Activated CD8-positive, alpha-beta memory T cell treated with anti-CD3 and anti-CD28 coated beads, Interleukin-2, amount 10 ng/mL, durations not matched to agents 7 days and 5 days (primary cell): Measurements from ENCODE around the gene POU3F2. TPM values are rescaled to one million over a fixed set of nuclear protein-coding genes. Genes with fewer than 3 reads are reported as not detected.
A peak's percentile ranks its signal among the peaks of the same experiment; 100 is the strongest.

Experiments
- ATAC-seq: fragments of 150-1000 bp; cut with Tn5 transposase; one replicate; pipeline ENCODE4 v1.10.0; 2021; ENCODE audit warnings: moderate library complexity
- CTCF ChIA-PET: fragments of 350-600 bp; sonication (Branson Sonifier 250); formaldehyde crosslinking; loops from one replicate; lab custom pipeline; 2021; ENCODE audit warnings: antibody characterized with exemption; lab: Charles Lee
- DNase-seq: peaks from one replicate; pipeline ENCODE4 v3.0.0-alpha.2; 2020
- H3K27ac Mint-ChIP-seq: one replicate; pipeline ENCODE4 v1.8.0; 2021; ENCODE audit warnings: mild to moderate bottlenecking, mixed read lengths
- H3K27me3 Mint-ChIP-seq: one replicate; pipeline ENCODE4 v1.8.0; 2021; ENCODE audit warnings: mixed read lengths
- H3K36me3 Mint-ChIP-seq: one replicate; pipeline ENCODE4 v1.8.0; 2021; ENCODE audit warnings: mild to moderate bottlenecking, mixed read lengths
- H3K4me1 Mint-ChIP-seq: one replicate; pipeline ENCODE4 v1.8.0; 2021; ENCODE audit warnings: mixed read lengths
- H3K4me3 Mint-ChIP-seq: one replicate; pipeline ENCODE4 v1.8.0; 2021; ENCODE audit warnings: mild to moderate bottlenecking, moderate library complexity, mixed read lengths
- H3K9me3 Mint-ChIP-seq: one replicate; pipeline ENCODE4 v1.8.0; 2022; ENCODE audit warnings: low read depth, mixed read lengths
- total RNA-seq, 2 experiments: library from RNA; stranded (reverse); gene quantifications; one replicate each; pipeline ENCODE4 v1.2.3, GENCODE V29; 2021

The POU3F2 gene
- total RNA-seq, 2 experiments from 2014 or later = not detected

DNA sequence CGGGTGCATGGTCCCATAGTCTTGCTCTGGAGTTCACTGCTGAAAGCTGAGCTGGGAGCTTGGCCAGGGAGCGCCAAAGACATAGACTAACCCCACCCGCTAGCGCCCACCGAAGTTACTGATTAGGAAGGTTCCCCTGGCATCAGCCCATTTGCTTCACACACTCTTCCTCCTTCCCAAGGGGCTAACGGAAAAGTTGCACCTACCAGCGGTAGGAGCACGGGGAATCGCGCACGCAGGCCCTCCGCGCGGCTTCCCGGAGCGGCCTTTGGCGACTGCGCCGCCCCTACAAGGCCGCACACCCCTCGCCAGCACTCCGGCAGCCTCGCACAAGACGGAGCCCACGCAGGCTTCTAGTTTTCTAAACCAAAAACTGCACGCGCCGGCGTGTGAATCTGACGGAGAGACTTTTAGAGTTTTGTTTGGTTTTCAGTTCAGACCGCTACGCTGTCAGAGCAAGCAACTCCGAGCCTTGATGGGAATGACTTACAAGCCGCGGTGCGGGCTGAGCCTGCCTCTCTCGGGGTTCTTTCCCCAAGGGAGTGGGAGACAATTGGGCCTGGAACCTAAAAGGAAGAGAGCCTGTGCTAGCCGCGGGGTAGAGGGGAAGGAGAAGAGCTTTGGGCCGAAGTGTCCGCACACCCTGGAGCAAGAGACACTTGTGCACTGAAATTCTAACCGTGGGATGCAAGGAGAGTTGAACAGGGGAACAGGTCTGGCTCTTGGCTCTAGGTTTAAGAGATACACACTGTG, 891 bp upstream of the POU3F2 start:
- peak overlapping the region; percentile 63 for H3K4me3 Mint-ChIP-seq
- CTCF ChIA-PET = interaction anchor here (0.6 kb wide), 1 partner anchor 1343 kb away, joined by 3 read pairs; no protein-coding TSS in a partner anchor
- peaks cover 89% of the 10 kb centered on the region for H3K27me3 Mint-ChIP-seq
- peak overlapping the region; percentile 48 for H3K27ac Mint-ChIP-seq
- DNase-seq (no peak), ATAC-seq (peak; percentile 10)
- H3K36me3 Mint-ChIP-seq = peaks cover 1% of the 10 kb centered on the region
- peaks cover 35% of the 10 kb centered on the region for H3K4me1 Mint-ChIP-seq
- H3K9me3 Mint-ChIP-seq = no peaks in the 10 kb centered on the region

DNA sequence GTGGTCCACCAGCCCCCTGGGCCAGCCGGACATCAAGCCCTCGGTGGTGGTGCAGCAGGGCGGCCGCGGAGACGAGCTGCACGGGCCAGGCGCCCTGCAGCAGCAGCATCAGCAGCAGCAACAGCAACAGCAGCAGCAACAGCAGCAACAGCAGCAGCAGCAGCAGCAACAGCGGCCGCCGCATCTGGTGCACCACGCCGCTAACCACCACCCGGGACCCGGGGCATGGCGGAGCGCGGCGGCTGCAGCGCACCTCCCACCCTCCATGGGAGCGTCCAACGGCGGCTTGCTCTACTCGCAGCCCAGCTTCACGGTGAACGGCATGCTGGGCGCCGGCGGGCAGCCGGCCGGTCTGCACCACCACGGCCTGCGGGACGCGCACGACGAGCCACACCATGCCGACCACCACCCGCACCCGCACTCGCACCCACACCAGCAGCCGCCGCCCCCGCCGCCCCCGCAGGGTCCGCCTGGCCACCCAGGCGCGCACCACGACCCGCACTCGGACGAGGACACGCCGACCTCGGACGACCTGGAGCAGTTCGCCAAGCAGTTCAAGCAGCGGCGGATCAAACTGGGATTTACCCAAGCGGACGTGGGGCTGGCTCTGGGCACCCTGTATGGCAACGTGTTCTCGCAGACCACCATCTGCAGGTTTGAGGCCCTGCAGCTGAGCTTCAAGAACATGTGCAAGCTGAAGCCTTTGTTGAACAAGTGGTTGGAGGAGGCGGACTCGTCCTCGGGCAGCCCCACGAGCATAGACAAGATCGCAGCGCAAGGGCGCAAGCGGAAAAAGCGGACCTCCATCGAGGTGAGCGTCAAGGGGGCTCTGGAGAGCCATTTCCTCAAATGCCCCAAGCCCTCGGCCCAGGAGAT, 1.0 kb downstream of the POU3F2 start:
- H3K9me3 Mint-ChIP-seq = no peaks in the 10 kb centered on the region
- CTCF ChIA-PET = interaction anchor here (0.9 kb wide), 1 partner anchor 17 kb away, joined by 3 read pairs; no protein-coding TSS in a partner anchor
- peaks cover 35% of the 10 kb centered on the region for H3K4me1 Mint-ChIP-seq
- peaks cover 1% of the 10 kb centered on the region for H3K36me3 Mint-ChIP-seq
- H3K4me3 Mint-ChIP-seq = no peak overlapping the region
- DNase-seq = no peak
- H3K27me3 Mint-ChIP-seq = peaks cover 88% of the 10 kb centered on the region
- ATAC-seq = no peak
- no peak overlapping the region for H3K27ac Mint-ChIP-seq

DNA sequence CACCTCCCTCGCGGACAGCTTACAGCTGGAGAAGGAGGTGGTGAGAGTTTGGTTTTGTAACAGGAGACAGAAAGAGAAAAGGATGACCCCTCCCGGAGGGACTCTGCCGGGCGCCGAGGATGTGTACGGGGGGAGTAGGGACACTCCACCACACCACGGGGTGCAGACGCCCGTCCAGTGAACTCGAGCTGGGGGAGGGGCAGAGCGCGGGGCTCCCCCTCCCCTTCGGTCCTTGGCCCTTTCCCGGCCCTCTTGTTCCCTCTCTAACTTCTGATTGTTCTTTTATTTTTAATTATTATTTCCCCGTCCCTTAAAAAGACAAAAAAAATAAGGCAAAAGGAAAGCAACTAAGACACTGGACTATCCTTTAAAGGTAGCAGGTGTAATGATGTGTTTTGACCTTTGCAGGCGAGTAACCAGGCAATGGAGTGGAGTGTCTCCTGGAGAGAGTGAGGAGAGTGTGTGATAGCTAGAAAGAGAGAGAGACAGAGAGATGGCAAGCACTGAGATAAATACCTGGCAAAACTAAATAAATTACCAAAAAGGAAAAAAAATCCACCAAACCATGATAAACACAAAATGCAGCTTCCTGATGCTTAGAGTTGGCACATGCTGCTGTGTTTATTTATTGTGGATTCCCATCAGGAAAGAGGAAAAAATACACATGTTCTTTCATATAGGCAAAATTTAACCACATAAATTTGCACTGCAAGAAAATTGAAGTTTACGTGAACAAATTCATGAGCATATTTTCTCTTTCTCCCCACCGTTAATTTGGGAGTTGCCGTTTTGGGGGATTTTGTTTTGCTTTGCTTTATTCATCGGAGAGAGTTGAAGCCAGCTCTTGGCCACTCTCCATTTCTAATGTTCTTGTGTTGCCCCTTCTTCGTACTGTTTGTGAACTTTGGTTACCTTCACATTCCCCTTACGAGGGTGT, 1.9 kb downstream of the POU3F2 start:
- peaks cover 88% of the 10 kb centered on the region for H3K27me3 Mint-ChIP-seq
- DNase-seq = no peak
- no peak for ATAC-seq
- peaks cover 31% of the 10 kb centered on the region for H3K4me1 Mint-ChIP-seq
- peaks cover 1% of the 10 kb centered on the region for H3K36me3 Mint-ChIP-seq
- CTCF ChIA-PET = no interaction called here
- no peaks in the 10 kb centered on the region for H3K9me3 Mint-ChIP-seq
- H3K4me3 Mint-ChIP-seq = no peak overlapping the region
- H3K27ac Mint-ChIP-seq = no peak overlapping the region

DNA sequence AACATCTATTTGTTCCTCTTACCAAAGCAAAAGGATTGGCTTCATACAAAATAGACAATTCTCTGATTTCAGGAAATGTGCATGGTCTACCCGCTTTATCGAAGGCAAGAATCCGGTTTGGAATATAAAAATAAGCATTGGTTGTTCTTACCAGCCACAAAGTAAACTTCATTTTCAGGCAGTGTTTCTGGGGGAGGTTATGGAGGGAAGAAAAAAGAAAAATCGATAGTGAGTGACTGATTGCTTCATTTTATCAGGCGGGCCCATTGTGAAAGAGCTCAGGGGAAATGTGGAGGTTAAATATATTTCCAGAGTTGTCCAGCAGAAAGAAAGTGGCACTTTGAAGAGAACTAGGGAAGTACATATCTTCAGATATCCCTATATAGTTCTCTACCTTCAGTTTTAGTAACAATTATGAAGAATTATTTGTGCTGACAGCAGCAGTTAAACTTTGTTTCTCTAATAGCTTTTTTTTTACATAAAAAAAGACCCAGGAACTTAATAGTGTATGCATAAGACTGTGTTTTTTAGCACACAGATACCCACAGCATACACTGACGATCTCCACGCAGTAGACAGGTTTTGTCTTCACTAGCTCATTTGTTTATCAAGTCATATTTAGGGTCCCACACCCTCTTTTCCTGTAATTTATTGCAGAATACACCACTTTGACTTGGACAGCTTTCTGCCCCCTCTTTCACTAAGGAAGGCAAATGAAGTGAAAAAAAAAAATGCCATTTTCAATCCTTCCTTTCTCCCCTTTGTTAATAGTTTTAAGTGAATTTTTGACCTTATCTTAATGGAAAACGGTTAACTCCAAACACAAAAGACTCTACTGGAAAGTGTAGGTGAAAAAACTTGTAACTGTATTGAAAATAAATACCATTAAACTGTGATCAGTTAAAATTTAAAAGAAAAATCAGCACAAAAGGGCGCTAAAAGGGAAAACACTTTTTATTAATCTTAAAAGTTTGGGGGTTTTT, 2.9 kb downstream of the POU3F2 start:
- Mint-ChIP-seq H3K4me3 (no peak overlapping the region), H3K27ac (no peak overlapping the region), H3K36me3 (peaks cover 1% of the 10 kb centered on the region), H3K27me3 (peaks cover 90% of the 10 kb centered on the region), H3K4me1 (peaks cover 29% of the 10 kb centered on the region), H3K9me3 (no peaks in the 10 kb centered on the region)
- ATAC-seq (no peak), DNase-seq (no peak)
- CTCF ChIA-PET = no interaction called here

DNA sequence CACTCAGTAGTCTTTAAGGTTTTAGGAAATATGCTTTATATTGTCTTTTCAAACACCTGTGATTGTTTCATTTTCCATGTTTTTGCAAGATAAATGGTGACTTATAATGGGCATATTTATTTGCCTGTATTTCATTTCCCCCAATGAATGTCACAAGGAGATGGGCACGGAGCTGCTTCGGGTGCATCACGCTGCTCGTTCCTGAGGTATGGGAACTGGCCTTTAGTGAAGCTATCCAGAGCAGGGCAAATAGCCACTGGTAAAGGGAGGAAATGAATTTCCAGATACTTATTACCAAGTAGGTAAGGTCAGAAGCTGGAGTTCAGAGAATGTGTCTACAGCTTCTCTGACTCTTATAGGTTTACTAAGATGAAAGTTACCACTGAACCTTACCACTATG, 3.7 kb downstream of the POU3F2 start:
- peaks cover 24% of the 10 kb centered on the region for H3K4me1 Mint-ChIP-seq
- CTCF ChIA-PET = no interaction called here

DNA sequence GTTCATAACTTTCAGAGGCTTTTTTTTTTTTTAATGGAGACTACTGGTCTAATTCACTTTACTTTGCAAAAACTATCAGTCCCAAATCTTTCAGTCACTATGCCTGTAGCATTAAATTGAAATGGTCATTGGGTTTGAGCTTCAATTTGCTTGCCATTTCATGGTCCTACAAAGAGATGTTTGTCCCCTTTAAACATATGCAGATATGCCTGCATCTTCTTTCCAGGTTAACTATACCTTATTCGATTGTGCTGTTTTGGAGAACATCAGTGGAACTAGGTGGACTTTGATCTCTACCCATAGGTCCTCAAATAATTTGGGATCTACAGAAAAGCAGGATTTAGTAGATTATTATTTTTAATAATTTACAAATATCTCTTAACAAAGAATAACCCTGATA, 4.6 kb downstream of the POU3F2 start:
- ATAC-seq (no peak), DNase-seq (no peak)
- Mint-ChIP-seq H3K27me3 (peaks cover 89% of the 10 kb centered on the region), H3K36me3 (no peaks in the 10 kb centered on the region), H3K9me3 (no peaks in the 10 kb centered on the region), H3K4me1 (peaks cover 14% of the 10 kb centered on the region), H3K4me3 (no peak overlapping the region), H3K27ac (no peak overlapping the region)
- CTCF ChIA-PET = no interaction called here

More for the DNA sequence above, 3.7 kb downstream of the POU3F2 start:
- Mint-ChIP-seq H3K4me3 (no peak overlapping the region), H3K27me3 (peaks cover 90% of the 10 kb centered on the region), H3K27ac (no peak overlapping the region), H3K36me3 (no peaks in the 10 kb centered on the region), H3K9me3 (no peaks in the 10 kb centered on the region)
- DNase-seq (no peak), ATAC-seq (no peak)

DNA sequence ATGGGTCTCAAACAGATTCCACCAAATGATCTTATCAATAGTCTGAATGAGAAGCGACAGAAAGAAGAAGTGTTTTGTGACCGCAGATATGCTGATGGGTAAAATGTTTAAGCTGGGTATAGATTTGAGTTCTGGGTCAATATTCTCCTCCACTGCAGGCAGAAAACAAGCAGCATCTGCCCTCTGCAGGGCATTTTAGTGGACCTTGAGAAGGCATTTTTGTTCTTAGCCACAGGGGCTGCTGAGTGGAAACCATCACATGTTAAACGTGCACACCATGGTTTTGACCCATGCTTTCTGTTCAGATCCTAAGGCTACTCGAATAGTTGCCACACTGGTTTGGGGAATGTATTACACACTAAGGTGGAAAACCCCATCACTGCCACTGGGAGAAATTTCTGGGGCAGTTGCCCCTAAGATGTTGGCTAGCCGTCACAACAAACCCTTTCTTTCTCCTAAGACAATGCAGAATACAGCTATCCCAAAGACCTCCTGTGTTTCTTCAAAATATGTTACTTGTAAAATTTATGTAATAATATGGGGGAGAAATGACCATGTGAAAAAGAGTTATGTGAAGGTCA, 5.5 kb downstream of the POU3F2 start:
- H3K27ac Mint-ChIP-seq = no peak overlapping the region
- H3K27me3 Mint-ChIP-seq = peaks cover 91% of the 10 kb centered on the region
- H3K4me1 Mint-ChIP-seq = peaks cover 14% of the 10 kb centered on the region
- H3K9me3 Mint-ChIP-seq = no peaks in the 10 kb centered on the region
- no peak for DNase-seq
- no peak for ATAC-seq
- H3K36me3 Mint-ChIP-seq = no peaks in the 10 kb centered on the region
- CTCF ChIA-PET = no interaction called here
- no peak overlapping the region for H3K4me3 Mint-ChIP-seq

DNA sequence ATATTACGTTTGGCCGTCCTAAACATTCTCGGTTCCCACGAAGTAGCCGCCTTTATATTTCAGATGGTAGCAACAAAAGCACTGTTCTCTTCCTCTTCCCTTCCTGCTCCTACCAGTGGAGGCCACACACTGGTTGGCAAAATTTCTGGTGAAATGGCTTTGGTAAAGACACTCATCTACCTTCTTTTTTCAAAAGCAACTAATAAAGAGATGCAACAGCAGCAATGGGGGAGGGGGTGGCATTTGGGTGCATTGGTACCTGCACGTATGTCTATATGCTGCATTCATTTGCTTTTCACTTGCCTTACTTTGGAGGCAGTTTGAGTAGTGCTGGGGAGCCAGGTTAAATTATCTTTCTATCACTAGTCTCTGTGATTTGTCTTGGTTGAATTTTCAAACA, 6.0 kb downstream of the POU3F2 start:
- Mint-ChIP-seq H3K9me3 (no peaks in the 10 kb centered on the region), H3K27ac (no peak overlapping the region), H3K36me3 (no peaks in the 10 kb centered on the region), H3K27me3 (peaks cover 92% of the 10 kb centered on the region), H3K4me1 (peaks cover 14% of the 10 kb centered on the region), H3K4me3 (no peak overlapping the region)
- CTCF ChIA-PET = no interaction called here
- ATAC-seq = no peak
- no peak for DNase-seq

DNA sequence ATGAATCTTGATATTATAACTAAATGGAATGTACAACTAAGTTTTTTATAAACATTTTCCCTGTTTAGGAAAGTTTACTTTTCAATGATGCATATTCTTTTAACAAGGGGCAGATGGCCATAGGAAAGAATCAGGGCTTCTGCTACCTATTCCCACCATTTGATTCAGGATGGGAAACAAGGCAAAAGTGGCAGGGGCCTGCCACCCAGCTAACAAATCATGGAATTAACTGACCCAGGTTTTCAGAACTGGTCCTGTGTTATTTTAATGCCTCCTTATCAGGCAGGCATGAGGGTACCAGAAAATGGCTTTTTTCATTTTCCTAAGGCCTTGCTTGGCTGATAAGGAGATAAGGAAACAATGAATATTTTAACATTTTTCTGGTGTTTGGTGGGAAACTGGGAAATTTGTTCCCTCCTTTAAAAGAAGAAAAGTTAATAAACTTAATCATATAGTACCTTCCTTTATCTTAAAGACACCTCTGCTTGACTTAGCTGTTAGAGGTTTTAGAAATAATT, 6.7 kb downstream of the POU3F2 start:
- no peak for DNase-seq
- Mint-ChIP-seq H3K4me1 (peaks cover 13% of the 10 kb centered on the region), H3K36me3 (no peaks in the 10 kb centered on the region), H3K27me3 (peaks cover 92% of the 10 kb centered on the region), H3K4me3 (no peak overlapping the region), H3K9me3 (no peaks in the 10 kb centered on the region), H3K27ac (no peak overlapping the region)
- ATAC-seq = no peak
- CTCF ChIA-PET = no interaction called here

DNA sequence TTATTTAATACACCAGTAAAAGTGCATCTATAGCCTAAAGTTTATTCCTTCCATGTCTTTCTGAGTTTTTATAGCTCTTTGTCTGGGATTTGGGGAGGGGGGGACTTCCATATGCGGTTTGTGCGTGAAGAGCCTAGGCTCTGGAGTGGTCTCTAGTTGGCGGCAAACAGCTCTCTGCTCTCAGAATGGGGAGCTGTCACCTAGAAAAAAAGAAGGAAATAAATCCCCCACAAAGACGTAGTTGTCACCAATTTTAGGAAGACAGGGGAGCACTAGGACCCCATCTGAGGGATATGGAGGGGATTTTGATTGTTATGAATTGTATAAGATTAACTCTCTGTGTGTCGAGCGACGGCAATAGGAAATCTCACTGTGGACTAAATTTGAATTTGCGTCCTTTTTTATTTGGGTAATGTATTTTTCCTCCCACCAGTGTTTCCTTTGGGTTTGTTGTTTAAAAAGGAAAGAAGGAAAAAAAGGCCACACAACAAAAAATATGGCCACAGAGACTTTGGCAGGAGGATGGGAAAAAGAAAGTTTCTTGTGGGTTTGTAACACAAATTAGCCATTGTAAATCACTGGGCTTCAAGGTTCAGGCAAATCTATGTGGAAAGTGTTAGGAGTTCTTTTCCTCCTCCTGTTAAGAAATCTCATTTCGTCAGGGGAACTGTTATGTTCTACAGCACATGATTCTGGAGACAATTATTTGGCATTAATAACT, 7.4 kb downstream of the POU3F2 start:
- ATAC-seq = no peak
- no peak overlapping the region for H3K27ac Mint-ChIP-seq
- DNase-seq = no peak
- no peak overlapping the region for H3K4me3 Mint-ChIP-seq
- H3K27me3 Mint-ChIP-seq = peaks cover 92% of the 10 kb centered on the region
- no peaks in the 10 kb centered on the region for H3K9me3 Mint-ChIP-seq
- peaks cover 10% of the 10 kb centered on the region for H3K4me1 Mint-ChIP-seq
- H3K36me3 Mint-ChIP-seq = no peaks in the 10 kb centered on the region
- CTCF ChIA-PET = no interaction called here

DNA sequence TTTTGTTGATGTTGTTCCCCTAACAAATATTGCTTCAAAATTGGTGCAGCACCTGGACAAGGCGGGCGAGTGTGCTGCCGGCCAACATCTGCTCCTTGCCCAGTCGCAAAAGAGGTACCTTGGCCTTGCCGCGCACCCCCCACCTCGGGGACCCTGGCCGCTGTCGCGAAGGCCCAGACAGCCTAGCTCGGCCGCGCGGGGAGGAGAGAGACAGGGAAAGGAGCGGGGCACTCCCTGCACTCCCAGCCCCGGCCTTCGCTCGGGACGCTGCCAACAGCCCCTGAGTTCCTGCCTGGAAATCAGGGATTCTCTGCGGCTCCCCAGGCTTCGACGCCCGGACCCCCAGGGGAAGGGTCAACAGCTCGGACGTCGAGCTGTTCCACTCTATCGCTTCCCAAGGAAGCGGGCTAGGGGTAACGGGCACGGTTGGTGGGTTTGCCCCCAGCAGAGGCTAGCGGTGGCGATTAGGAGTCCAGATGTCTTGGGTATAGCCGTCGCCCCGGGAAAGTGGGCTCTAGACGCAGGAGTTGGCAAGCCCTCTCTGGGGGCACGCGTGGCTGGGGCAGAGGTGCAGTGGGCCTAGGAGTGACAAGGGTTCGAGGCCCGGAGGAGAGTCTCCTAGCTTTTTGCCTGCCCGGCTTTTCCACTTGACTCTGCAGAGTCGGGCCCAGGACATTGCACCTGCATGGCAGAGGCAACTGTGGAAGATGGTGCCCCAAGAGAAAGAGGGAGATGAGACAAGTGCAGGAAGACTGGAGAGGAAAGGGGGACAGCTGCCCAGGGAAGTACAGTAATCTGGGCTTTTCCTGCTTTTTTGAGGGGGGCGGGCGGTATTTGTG, 8.2 kb downstream of the POU3F2 start:
- DNase-seq = no peak
- CTCF ChIA-PET = no interaction called here
- H3K4me3 Mint-ChIP-seq = no peak overlapping the region

More for the DNA sequence above, 8.2 kb downstream of the POU3F2 start:
- Mint-ChIP-seq H3K27me3 (peaks cover 92% of the 10 kb centered on the region), H3K4me1 (peaks cover 8% of the 10 kb centered on the region), H3K36me3 (no peaks in the 10 kb centered on the region), H3K9me3 (no peaks in the 10 kb centered on the region), H3K27ac (peak overlapping the region; percentile 62)
- no peak for ATAC-seq
